Cardiac muscle cell (in vitro differentiated cells and primary cell): Measurements from ENCODE around the gene ORC1. TPM values are rescaled to one million over a fixed set of nuclear protein-coding genes. Genes with fewer than 3 reads are reported as not detected.

Experiments
- DNase-seq, 2 donors: peaks; one replicate each; pipeline versions ENCODE4 v3.0.0 to v3.0.0-alpha.2; 2010 to 2017; ENCODE audit warnings: low read depth in 1 of 2, low spot score in 1 of 2
- H3K27ac ChIP-seq: fragments of 200-600 bp; sonication (generic); 2 replicates; pipeline ENCODE4 v1.5.1; 2016
- H3K27me3 ChIP-seq: fragments of 200-600 bp; sonication (generic); 2 replicates; pipeline ENCODE4 v1.6.0; 2016; ENCODE audit warnings: control low read depth
- H3K36me3 ChIP-seq: fragments of 200-600 bp; sonication (generic); 2 replicates; pipeline ENCODE4 v1.5.1; 2016; ENCODE audit warnings: control low read depth
- H3K4me1 ChIP-seq: fragments of 200-600 bp; sonication (generic); 2 replicates; pipeline ENCODE4 v1.8.1; 2017; ENCODE audit warnings: low read depth, mild to moderate bottlenecking, mixed run types
- H3K4me3 ChIP-seq: fragments of 200-600 bp; sonication (generic); 2 replicates; pipeline ENCODE4 v1.5.1; 2016; ENCODE audit warnings: mild to moderate bottlenecking
- H3K9me3 ChIP-seq: fragments of 200-600 bp; sonication (generic); 2 replicates; pipeline ENCODE4 v1.5.1; 2017; ENCODE audit warnings: low read depth, mild to moderate bottlenecking, control low read depth
- CTCF ChIP-seq: IDR thresholded peaks from 2 replicates; pipeline ENCODE4 v1.5.1; 2012; ENCODE audit warnings: low read depth, mild to moderate bottlenecking, low read length
- polyA plus RNA-seq: library from polyadenylated mRNA; unstranded; fragments of >200 nt; fragmentation: Nextera tagmentation; extraction: Ambion mirVana; gene quantifications from 2 replicates; pipeline ENCODE4 v1.2.1, GENCODE V29; 2016
- total RNA-seq: library from RNA; depleted of rRNA; stranded (reverse); fragments of >200 nt; gene quantifications from 2 replicates; pipeline ENCODE4 v1.2.3, GENCODE V29; 2016

Gene ORC1
- total and polyA plus RNA-seq, 2 experiments from 2014 or later, result 2.2 to 3.4 TPM

GRCh38 chr1:52435211-52435610, 31.0 kb upstream of the ORC1 start:
- no peaks in the 10 kb centered on the region for H3K4me1 ChIP-seq
- peaks cover 67% of the 10 kb centered on the region for H3K36me3 ChIP-seq
- no peak for DNase-seq
- no peak overlapping the region for H3K4me3 ChIP-seq
- no peak overlapping the region for H3K27ac ChIP-seq
- H3K27me3 ChIP-seq, result no peaks in the 10 kb centered on the region
- no peaks in the 10 kb centered on the region for H3K9me3 ChIP-seq
- TF ChIP-seq CTCF, result no peak

- no peak overlapping the region for H3K4me3 ChIP-seq
- H3K27ac ChIP-seq, result no peak overlapping the region
- no peaks in the 10 kb centered on the region for H3K4me1 ChIP-seq
- no peak for DNase-seq
- no peaks in the 10 kb centered on the region for H3K9me3 ChIP-seq
- TF ChIP-seq CTCF, result no peak
- H3K27me3 ChIP-seq, result no peaks in the 10 kb centered on the region
- H3K36me3 ChIP-seq, result peaks cover 63% of the 10 kb centered on the region
Measured at GRCh38 chr1:52432807-52433206, 28.6 kb upstream of the ORC1 start.

- TF ChIP-seq CTCF, result no peak
Measured at GRCh38 chr1:52427152-52427551, 22.9 kb upstream of the ORC1 start.

GRCh38 chr1:52426371-52426770, 22.1 kb upstream of the ORC1 start:
- DNase-seq, result no peak
- no peaks in the 10 kb centered on the region for H3K27me3 ChIP-seq
- H3K4me1 ChIP-seq, result peaks cover 8% of the 10 kb centered on the region
- TF ChIP-seq CTCF, result no peak
- no peak overlapping the region for H3K4me3 ChIP-seq
- H3K27ac ChIP-seq, result no peak overlapping the region
- no peaks in the 10 kb centered on the region for H3K9me3 ChIP-seq
- peaks cover 39% of the 10 kb centered on the region for H3K36me3 ChIP-seq

More at GRCh38 chr1:52427152-52427551, 22.9 kb upstream of the ORC1 start:
- Histone ChIP-seq H3K4me3 (no peak overlapping the region), H3K27me3 (no peaks in the 10 kb centered on the region), H3K9me3 (no peaks in the 10 kb centered on the region), H3K36me3 (peaks cover 37% of the 10 kb centered on the region), H3K4me1 (peaks cover 8% of the 10 kb centered on the region), H3K27ac (no peak overlapping the region)
- no peak for DNase-seq

- H3K4me1 ChIP-seq, result peaks cover 8% of the 10 kb centered on the region
- H3K4me3 ChIP-seq, result no peak overlapping the region
- TF ChIP-seq CTCF, result no peak
- peaks cover 31% of the 10 kb centered on the region for H3K36me3 ChIP-seq
- DNase-seq, result peak in 1 of 2 donors; percentile 9
- H3K27ac ChIP-seq, result peak overlapping the region; percentile 84
- H3K27me3 ChIP-seq, result no peaks in the 10 kb centered on the region
- no peaks in the 10 kb centered on the region for H3K9me3 ChIP-seq
Measured at GRCh38 chr1:52424813-52425212, 20.6 kb upstream of the ORC1 start.

GRCh38 chr1:52424231-52424636, 20.0 kb upstream of the ORC1 start:
- H3K4me3 ChIP-seq, result no peak overlapping the region
- DNase-seq, result peak; percentile 2 to 12
- H3K27ac ChIP-seq, result peak overlapping the region; percentile 84
- no peaks in the 10 kb centered on the region for H3K9me3 ChIP-seq
- H3K4me1 ChIP-seq, result peaks cover 8% of the 10 kb centered on the region
- TF ChIP-seq CTCF, result no peak
- H3K36me3 ChIP-seq, result peaks cover 28% of the 10 kb centered on the region
- H3K27me3 ChIP-seq, result no peaks in the 10 kb centered on the region
